OCI-LY1 (cell line): ENCODE measurements around the gene ANAPC2.

Experiments
- H2AFZ ChIP-seq: fragments of 200-600 bp; sonication (generic), shearing (Covaris generic); 2 replicates; pipeline ENCODE4 v1.6.0; 2014; ENCODE audit warnings: antibody characterized with exemption, mild to moderate bottlenecking, low read length
- H3F3A ChIP-seq: fragments of 200-600 bp; sonication (generic), shearing (Covaris generic); 2 replicates; pipeline ENCODE4 v1.6.0; 2014; ENCODE audit warnings: mild to moderate bottlenecking, antibody characterized with exemption, low read length, moderate library complexity; ENCODE audit not compliant: insufficient read depth
- H3K27ac ChIP-seq: fragments of 200-600 bp; sonication (generic); 2 replicates; pipeline ENCODE4 v1.5.1; 2014; ENCODE audit warnings: low read length, mixed run types, mild to moderate bottlenecking, low read depth; ENCODE audit not compliant: poor library complexity, severe bottlenecking
- H3K27me3 ChIP-seq: fragments of 200-600 bp; sonication (generic); 2 replicates; pipeline ENCODE4 v1.6.0; 2014; ENCODE audit warnings: antibody characterized with exemption, mild to moderate bottlenecking, low read length, moderate library complexity; ENCODE audit not compliant: insufficient read depth
- H3K36me3 ChIP-seq: fragments of 200-600 bp; sonication (generic); 2 replicates; pipeline ENCODE4 v1.6.1; 2014; ENCODE audit warnings: mild to moderate bottlenecking, antibody characterized with exemption, low read length, moderate library complexity, mixed read lengths; ENCODE audit not compliant: insufficient read depth
- H3K4me1 ChIP-seq: fragments of 200-600 bp; sonication (generic); 2 replicates; pipeline ENCODE4 v1.5.1; 2014; ENCODE audit warnings: mild to moderate bottlenecking, low read length, moderate library complexity; ENCODE audit not compliant: insufficient read depth, severe bottlenecking
- H3K4me2 ChIP-seq: fragments of 200-600 bp; sonication (generic), shearing (Covaris generic); 2 replicates; pipeline ENCODE4 v1.6.1; 2014; ENCODE audit warnings: low read length
- H3K4me3 ChIP-seq: fragments of 200-600 bp; sonication (generic); 2 replicates; pipeline ENCODE4 v1.5.1; 2014; ENCODE audit warnings: low read length, low read depth, mild to moderate bottlenecking, mixed read lengths; ENCODE audit not compliant: poor library complexity, severe bottlenecking
- H3K79me2 ChIP-seq: fragments of 200-600 bp; shearing (Covaris generic); 2 replicates; pipeline ENCODE4 v1.6.1; 2016; ENCODE audit warnings: mixed run types, low read length, mixed read lengths; ENCODE audit not compliant: insufficient read depth
- H3K9ac ChIP-seq: fragments of 200-600 bp; sonication (generic), shearing (Covaris generic); 2 replicates; pipeline ENCODE4 v1.6.1; 2014; ENCODE audit warnings: mild to moderate bottlenecking, low read length, mixed read lengths
- H3K9me2 ChIP-seq: fragments of 200-600 bp; sonication (generic), shearing (Covaris generic); 2 replicates; pipeline ENCODE4 v1.6.1; 2014; ENCODE audit warnings: low read depth, mild to moderate bottlenecking, low read length, mixed read lengths
- H3K9me3 ChIP-seq: fragments of 200-600 bp; shearing (Covaris generic); 2 replicates; pipeline ENCODE4 v1.6.1; 2014; ENCODE audit warnings: low read length, mixed read lengths
- H4K20me1 ChIP-seq: fragments of 200-600 bp; sonication (generic), shearing (Covaris generic); 2 replicates; pipeline ENCODE4 v1.6.0; 2016; ENCODE audit warnings: mild to moderate bottlenecking, low read length; ENCODE audit not compliant: insufficient read depth
- EZH2 ChIP-seq: fragments of 200-600 bp; sonication (generic), shearing (Covaris generic); IDR thresholded peaks from 2 replicates; pipeline ENCODE4 v1.8.0; 2017; ENCODE audit warnings: borderline replicate concordance, mixed run types, mild to moderate bottlenecking, antibody characterized with exemption, low read length, moderate library complexity, mixed read lengths
- TF ChIP-seq, protein P1 (sequence below): fragments of 200-600 bp; sonication (generic), shearing (Covaris generic); IDR thresholded peaks from 2 replicates; pipeline ENCODE4 v1.5.1; 2017; ENCODE audit warnings: mild to moderate bottlenecking, antibody characterized with exemption, low read length, moderate library complexity, mixed read lengths

ANAPC2 gene

DNA sequence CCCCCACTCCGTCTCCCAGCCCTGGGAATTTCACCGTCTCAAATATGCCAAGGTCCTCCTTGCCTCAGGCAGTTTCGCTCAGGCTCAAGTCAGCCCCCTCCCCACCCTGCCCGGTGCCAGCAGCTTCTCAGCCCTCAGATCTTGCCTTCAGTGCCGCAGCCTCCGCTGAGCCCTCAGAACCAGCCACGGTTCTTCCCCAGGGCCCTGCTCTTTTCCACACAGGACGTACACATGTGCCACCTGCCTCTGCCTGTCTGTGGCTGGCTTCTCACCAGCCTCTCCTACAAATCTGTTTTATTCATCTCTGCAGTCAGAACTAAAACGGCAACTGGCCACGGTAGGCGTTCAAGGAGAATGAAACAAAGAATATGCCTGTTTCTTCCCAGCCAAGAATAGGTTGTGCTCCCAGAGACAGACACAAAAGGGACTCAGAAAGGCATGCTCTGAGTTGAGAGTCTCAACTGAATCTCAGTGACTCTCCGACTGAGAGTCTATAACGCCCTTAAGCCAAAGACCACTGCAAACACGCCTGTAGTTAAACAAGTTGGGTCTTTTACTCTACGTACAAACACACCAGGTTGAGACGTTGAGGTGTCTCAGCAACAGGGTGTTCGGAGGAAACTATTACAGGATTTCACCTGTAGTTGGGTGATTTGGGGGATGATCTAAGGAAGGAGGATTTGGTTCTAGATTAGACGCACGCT, 60.0 kb downstream of the ANAPC2 start:
- H3K4me3 ChIP-seq = peak overlapping the region; percentile 85
- H3K4me1 ChIP-seq = peaks cover 42% of the 10 kb centered on the region
- no peak for TF ChIP-seq EZH2
- TF ChIP-seq, protein P1, sequence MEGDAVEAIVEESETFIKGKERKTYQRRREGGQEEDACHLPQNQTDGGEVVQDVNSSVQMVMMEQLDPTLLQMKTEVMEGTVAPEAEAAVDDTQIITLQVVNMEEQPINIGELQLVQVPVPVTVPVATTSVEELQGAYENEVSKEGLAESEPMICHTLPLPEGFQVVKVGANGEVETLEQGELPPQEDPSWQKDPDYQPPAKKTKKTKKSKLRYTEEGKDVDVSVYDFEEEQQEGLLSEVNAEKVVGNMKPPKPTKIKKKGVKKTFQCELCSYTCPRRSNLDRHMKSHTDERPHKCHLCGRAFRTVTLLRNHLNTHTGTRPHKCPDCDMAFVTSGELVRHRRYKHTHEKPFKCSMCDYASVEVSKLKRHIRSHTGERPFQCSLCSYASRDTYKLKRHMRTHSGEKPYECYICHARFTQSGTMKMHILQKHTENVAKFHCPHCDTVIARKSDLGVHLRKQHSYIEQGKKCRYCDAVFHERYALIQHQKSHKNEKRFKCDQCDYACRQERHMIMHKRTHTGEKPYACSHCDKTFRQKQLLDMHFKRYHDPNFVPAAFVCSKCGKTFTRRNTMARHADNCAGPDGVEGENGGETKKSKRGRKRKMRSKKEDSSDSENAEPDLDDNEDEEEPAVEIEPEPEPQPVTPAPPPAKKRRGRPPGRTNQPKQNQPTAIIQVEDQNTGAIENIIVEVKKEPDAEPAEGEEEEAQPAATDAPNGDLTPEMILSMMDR = no peak
- no peak overlapping the region for H2AFZ ChIP-seq
- H3K9me2 ChIP-seq = no peaks in the 10 kb centered on the region
- H3K9ac ChIP-seq = peak overlapping the region; percentile 86
- H3K27me3 ChIP-seq = no peaks in the 10 kb centered on the region
- H3K79me2 ChIP-seq = 0 out of 2 replicates have a peak, but pooled peaks cover 6% of the 10 kb centered on the region
- peak overlapping the region; percentile 96 for H3K4me2 ChIP-seq
- peak overlapping the region; percentile 90 for H3K27ac ChIP-seq
- H3F3A ChIP-seq = no peaks in the 10 kb centered on the region
- H3K36me3 ChIP-seq = no peaks in the 10 kb centered on the region
- no peaks in the 10 kb centered on the region for H4K20me1 ChIP-seq
- H3K9me3 ChIP-seq = no peaks in the 10 kb centered on the region

DNA sequence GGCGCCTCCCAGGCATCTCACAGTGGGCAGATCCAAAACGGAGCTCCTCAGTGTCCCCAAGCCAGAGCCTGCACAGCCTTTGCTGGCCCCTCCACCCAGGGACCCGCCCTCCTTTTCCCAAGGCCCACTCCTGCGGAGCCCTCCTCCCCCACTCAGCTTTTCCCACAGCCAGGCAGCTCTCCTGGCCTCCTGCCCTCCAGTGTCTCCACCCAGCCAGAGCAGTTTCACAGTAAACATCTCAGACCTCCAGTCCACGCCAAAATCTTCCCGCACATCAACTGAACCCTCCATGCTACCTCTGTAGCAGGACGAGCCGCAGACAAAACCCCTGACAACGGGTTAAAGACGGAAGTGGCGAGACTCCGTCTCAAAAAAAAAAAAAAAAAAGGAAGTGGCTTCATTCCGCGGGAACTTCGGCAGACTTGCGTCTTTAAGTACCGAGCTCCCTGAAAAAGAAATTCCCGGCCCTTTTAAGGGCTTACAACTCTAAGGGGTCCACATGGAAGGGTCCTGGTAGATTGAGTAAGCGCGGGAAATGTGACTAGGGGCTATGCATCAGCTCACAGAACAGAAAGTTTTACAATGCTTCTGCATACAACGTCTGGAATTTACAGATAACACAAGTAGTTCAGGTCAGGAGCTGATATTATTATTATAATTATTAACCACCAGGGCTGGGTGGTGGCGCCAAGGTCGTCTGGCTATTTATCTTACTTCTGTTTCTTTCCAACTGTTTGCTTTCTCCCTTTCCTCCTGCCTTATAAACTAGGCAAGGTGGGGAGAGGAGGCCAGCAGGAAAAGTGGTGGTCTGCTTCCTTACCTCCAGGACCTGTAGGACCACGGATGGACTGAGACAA, 60.8 kb downstream of the ANAPC2 start:
- Histone ChIP-seq H3K36me3 (no peaks in the 10 kb centered on the region), H3K4me3 (peak overlapping the region; percentile 85), H3F3A (no peaks in the 10 kb centered on the region), H3K9me3 (no peaks in the 10 kb centered on the region), H3K9me2 (no peaks in the 10 kb centered on the region), H3K4me2 (peak overlapping the region; percentile 96), H3K79me2 (0 out of 2 replicates have a peak, but pooled peaks cover 6% of the 10 kb centered on the region), H2AFZ (no peak overlapping the region), H4K20me1 (no peaks in the 10 kb centered on the region), H3K9ac (peak overlapping the region; percentile 86), H3K27me3 (no peaks in the 10 kb centered on the region), H3K27ac (peak overlapping the region; percentile 90), H3K4me1 (peaks cover 50% of the 10 kb centered on the region)
- TF ChIP-seq, protein P1 = no peak
- no peak for TF ChIP-seq EZH2

DNA sequence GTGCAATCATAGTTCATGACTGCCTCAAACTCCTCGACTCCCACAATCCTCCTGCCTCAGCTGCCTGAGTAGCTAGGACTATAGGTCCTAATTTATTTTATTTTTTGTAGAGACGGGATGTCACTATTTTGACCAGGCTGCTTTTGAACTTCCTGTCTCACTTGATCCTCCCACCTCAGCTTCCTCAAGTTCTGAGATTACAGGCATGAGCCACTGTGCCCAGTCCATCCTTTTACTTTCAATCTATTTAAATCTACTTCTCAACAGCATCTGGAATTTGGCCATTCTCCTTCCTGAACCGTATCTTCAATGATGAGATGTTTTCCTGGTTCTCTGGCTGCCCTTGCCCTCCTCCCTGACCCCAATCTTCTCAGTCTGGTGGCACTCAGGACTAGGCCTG, 61.6 kb downstream of the ANAPC2 start:
- Histone ChIP-seq H3K27ac (peak overlapping the region; percentile 90), H3F3A (no peaks in the 10 kb centered on the region), H3K4me1 (peaks cover 57% of the 10 kb centered on the region), H3K36me3 (no peaks in the 10 kb centered on the region), H3K27me3 (no peaks in the 10 kb centered on the region), H3K79me2 (0 out of 2 replicates have a peak, but pooled peaks cover 6% of the 10 kb centered on the region), H4K20me1 (no peaks in the 10 kb centered on the region), H3K9me3 (no peaks in the 10 kb centered on the region), H3K9me2 (no peaks in the 10 kb centered on the region), H3K4me2 (peak overlapping the region; percentile 96), H3K4me3 (peak overlapping the region; percentile 85), H3K9ac (peak overlapping the region; percentile 86), H2AFZ (no peak overlapping the region)
- no peak for TF ChIP-seq EZH2
- TF ChIP-seq, protein P1 = no peak
